ENCODE data around the gene MAP4K3. TPM values are rescaled to one million over a fixed set of nuclear protein-coding genes. Genes with fewer than 3 reads are reported as not detected.
"Not testable (repeated sequence)": the region's sequence is repeated elsewhere in the genome, so short reads cannot be mapped to it uniquely, and the experiment has no call there.

MAP4K3 gene
- total RNA-seq, 2 donors from 2014 or later: 22.2 to 30.9 TPM

DNA sequence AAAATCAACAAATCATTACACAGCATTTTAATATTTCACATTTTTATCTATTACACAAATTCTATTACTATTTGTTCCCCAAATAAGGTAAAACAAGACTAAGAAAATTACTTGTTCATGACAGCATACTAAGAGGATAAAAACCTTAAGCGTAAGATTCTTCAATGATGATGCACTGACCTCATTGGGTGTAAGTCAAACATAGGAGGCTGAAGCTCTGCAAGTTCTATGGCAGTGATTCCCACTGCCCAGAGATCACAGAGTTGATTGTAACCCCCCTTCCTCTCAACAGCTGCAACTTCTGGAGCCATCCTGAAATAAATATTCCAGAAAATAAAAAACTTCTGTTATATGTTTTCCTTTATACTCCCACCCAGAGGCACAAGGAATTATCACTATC is 111.1 kb downstream of the MAP4K3 start:
- H3K27ac ChIP-seq: no peak overlapping the region
- no peaks in the 10 kb centered on the region for H3K36me3 ChIP-seq
- H3K9me3 ChIP-seq: no peaks in the 10 kb centered on the region
- no peaks in the 10 kb centered on the region for H3K4me1 ChIP-seq
- no peak overlapping the region for H3K9ac ChIP-seq (ENCODE audit: low read depth in 2 of 2, low read length in 2 of 2)
- no peak overlapping the region for H3K4me3 ChIP-seq
- H3K27me3 ChIP-seq: no peaks in the 10 kb centered on the region
- intact Hi-C loops (cut with DNase I): no loop called here
- TF ChIP-seq, protein P1, sequence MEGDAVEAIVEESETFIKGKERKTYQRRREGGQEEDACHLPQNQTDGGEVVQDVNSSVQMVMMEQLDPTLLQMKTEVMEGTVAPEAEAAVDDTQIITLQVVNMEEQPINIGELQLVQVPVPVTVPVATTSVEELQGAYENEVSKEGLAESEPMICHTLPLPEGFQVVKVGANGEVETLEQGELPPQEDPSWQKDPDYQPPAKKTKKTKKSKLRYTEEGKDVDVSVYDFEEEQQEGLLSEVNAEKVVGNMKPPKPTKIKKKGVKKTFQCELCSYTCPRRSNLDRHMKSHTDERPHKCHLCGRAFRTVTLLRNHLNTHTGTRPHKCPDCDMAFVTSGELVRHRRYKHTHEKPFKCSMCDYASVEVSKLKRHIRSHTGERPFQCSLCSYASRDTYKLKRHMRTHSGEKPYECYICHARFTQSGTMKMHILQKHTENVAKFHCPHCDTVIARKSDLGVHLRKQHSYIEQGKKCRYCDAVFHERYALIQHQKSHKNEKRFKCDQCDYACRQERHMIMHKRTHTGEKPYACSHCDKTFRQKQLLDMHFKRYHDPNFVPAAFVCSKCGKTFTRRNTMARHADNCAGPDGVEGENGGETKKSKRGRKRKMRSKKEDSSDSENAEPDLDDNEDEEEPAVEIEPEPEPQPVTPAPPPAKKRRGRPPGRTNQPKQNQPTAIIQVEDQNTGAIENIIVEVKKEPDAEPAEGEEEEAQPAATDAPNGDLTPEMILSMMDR (IDR thresholded peaks at IDR 0.05): no peak
- no peak for DNase-seq

DNA sequence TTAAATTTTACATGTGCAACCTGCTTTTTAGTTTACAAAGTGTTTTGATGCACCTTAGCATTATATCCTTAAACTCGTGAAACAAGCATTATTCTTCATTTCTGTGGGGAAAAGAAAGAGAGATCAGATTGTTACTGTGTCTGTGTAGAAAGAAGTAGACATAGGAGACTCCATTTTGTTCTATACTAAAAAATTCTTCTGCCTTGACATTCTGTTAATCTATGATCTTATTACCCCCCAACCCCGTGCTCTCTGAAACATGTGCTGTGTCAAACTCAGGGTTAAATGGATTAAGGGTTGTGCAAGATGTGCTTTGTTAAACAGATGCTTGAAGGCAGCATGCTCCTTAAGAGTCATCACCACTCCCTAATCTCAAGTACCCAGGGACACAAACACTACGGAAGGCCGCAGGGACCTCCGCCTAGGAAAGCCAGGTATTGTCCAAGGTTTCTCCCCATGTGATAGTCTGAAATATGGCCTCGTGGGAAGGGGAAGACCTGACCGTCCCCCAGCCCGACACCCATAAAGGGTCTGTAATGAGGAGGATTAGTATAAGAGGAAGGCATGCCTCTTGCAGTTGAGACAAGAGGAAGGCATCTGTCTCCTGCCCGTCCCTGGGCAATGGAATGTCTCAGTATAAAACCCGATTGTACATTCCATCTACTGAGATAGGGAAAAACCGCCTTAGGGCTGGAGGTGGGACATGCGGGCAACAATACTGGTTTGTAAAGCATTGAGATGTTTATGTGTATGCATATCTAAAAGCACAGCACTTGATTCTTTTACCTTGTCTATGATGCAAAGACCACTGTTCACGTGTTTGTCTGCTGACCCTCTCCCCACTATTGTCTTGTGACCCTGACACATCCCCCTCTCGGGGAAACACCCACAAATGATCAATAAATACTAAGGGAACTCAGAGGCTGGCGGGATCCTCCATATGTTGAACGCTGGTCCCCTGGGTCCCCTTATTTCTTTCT is 115.7 kb downstream of the MAP4K3 start:
- H3K4me3 ChIP-seq; H3K9me3 ChIP-seq; H3K9ac ChIP-seq (ENCODE audit: low read depth in 2 of 2, low read length in 2 of 2); H3K27me3 ChIP-seq; H3K36me3 ChIP-seq; H3K27ac ChIP-seq; intact Hi-C loops (cut with DNase I); DNase-seq; H3K4me1 ChIP-seq: not testable (repeated sequence)

GRCh38 chr2:39320162-39320561 is 116.9 kb downstream of the MAP4K3 start:
- Histone ChIP-seq H3K4me3 (no peak overlapping the region), H3K27ac (no peak overlapping the region), H3K9ac (ENCODE audit: low read depth in 2 of 2, low read length in 2 of 2) (no peak overlapping the region), H3K27me3 (no peaks in the 10 kb centered on the region), H3K36me3 (no peaks in the 10 kb centered on the region), H3K4me1 (no peaks in the 10 kb centered on the region), H3K9me3 (no peaks in the 10 kb centered on the region)
- TF ChIP-seq, protein P1 (IDR thresholded peaks at IDR 0.05): no peak
- intact Hi-C loops (cut with DNase I): no loop called here
- no peak for DNase-seq

DNA sequence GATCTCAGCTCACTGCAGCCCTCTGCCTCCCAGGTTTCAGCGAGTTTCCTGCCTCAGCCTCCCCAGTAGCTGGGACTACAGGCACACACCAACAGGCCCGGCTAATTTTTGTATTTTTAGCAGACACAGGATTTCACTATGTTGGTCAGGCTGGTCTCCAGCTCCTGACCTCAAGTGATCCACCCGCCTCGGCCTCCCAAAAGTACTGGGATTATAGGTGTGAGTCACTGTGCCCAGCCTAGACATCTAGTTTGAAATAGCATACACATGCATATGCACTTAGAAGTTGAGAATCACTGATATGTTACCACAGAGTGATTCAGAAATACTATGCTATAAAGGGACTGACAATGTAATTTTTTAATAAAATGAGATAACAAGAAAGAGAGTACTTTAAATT is 123.5 kb downstream of the MAP4K3 start:
- TF ChIP-seq, protein P1 (IDR thresholded peaks at IDR 0.05): no peak
- H3K9ac ChIP-seq (ENCODE audit: low read depth in 2 of 2, low read length in 2 of 2): no peak overlapping the region
- intact Hi-C loops (cut with DNase I): no loop called here
- no peaks in the 10 kb centered on the region for H3K27me3 ChIP-seq
- H3K27ac ChIP-seq: no peak overlapping the region
- H3K4me3 ChIP-seq: no peak overlapping the region
- no peaks in the 10 kb centered on the region for H3K9me3 ChIP-seq
- no peaks in the 10 kb centered on the region for H3K36me3 ChIP-seq
- DNase-seq: no peak
- no peaks in the 10 kb centered on the region for H3K4me1 ChIP-seq

- H3K27me3 ChIP-seq: no peaks in the 10 kb centered on the region
- no peaks in the 10 kb centered on the region for H3K4me1 ChIP-seq
- TF ChIP-seq, protein P1 (IDR thresholded peaks at IDR 0.05): no peak
- DNase-seq: no peak
- no peak overlapping the region for H3K4me3 ChIP-seq
- H3K27ac ChIP-seq: no peak overlapping the region
- intact Hi-C loops (cut with DNase I): no loop called here
- H3K36me3 ChIP-seq: no peaks in the 10 kb centered on the region
- no peaks in the 10 kb centered on the region for H3K9me3 ChIP-seq
- no peak overlapping the region for H3K9ac ChIP-seq (ENCODE audit: low read depth in 2 of 2, low read length in 2 of 2)
Measured at GRCh38 chr2:39311469-39311868, 125.6 kb downstream of the MAP4K3 start.

DNA sequence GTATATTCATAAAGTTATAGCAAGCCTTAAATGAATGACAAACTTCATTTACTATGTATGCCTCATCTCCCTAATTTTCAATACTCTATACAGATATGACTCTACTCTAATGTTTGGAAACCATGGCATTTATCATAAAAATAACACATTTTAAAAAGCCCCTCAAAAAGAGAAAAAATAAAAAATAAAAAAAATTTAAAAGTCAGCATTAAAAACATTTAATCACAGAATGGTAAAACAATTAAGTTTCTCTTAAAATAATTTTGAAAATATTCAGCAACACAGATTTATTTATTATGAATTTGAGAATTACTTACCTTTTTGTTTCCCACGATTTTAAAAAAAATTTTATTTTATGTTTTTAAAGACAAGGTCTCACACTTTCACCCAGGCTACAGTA is 128.3 kb downstream of the MAP4K3 start:
- no peaks in the 10 kb centered on the region for H3K9me3 ChIP-seq
- intact Hi-C loops (cut with DNase I): no loop called here

More for the DNA sequence above, 128.3 kb downstream of the MAP4K3 start:
- H3K27me3 ChIP-seq: no peaks in the 10 kb centered on the region
- H3K4me3 ChIP-seq: no peak overlapping the region
- TF ChIP-seq, protein P1 (IDR thresholded peaks at IDR 0.05): no peak
- H3K9ac ChIP-seq (ENCODE audit: low read depth in 2 of 2, low read length in 2 of 2): no peak overlapping the region
- DNase-seq: no peak
- no peaks in the 10 kb centered on the region for H3K36me3 ChIP-seq
- H3K4me1 ChIP-seq: no peaks in the 10 kb centered on the region
- no peak overlapping the region for H3K27ac ChIP-seq

All from colonic mucosa (tissue), 4 donors.